GM19193 (cell line): ENCODE results near the gene SDK1.

Experiments used
- POLR2A ChIP-seq: IDR thresholded peaks from 4 replicates; pipeline ENCODE4 v1.6.1; 2011; ENCODE audit not compliant: insufficient read depth, insufficient read length; ENCODE audit errors: extremely low read depth

Gene SDK1

DNA sequence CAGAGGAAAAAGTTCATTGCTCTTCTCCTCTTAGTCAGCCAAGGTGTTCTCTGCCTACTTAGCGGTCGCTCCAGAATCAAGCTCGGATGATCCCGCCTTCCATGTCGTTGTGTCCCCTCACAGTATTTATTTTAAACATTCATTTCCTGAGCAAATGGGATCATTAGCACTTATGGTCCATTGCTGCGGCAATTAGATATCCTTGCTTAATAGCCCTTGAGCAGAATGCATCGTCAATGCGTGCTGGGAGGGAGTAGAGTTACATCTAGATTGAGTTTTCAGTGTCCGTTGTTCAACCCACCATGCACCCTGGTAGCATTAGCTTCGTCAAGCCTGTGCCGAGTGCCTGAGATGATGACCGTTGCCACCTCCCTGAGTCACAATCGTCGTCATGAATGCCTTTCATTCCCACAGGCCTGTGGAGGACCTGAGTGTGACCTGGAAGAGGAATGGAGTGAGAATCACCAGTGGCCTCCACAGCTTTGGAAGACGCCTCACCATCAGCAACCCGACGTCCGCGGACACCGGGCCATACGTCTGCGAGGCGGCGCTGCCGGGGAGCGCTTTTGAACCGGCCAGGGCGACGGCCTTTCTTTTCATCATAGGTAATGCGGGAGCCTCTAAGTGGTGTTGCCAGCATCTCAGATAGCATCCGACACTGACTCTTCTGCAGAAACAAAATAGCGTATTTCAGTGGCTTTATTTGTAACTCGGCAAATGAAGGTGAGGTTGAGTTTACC is 650.4 kb downstream of the SDK1 start:
- no peak for TF ChIP-seq POLR2A

- no peak for TF ChIP-seq POLR2A
Measured at GRCh38 chr7:3953133-3953532, 652.1 kb downstream of the SDK1 start.

DNA sequence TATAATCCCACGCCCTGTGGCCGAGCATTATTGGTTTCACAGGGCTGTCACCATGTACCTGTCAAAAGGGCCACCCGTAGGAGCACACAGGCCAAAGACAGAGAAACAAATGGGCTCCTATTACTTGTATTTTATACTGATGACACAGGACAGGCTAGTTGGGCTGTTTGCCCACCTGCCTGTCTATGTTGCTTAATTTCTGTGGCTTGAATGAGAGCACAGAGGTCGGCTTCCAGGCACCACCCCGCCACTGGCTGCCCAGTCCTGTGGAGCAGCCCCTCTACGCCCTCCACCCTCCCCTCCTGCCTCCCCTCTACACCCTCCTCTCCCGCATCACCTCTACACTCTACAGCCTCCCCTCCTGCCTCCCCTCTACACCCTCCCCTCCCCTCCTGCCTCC is 652.9 kb downstream of the SDK1 start:
- TF ChIP-seq POLR2A = no peak

DNA sequence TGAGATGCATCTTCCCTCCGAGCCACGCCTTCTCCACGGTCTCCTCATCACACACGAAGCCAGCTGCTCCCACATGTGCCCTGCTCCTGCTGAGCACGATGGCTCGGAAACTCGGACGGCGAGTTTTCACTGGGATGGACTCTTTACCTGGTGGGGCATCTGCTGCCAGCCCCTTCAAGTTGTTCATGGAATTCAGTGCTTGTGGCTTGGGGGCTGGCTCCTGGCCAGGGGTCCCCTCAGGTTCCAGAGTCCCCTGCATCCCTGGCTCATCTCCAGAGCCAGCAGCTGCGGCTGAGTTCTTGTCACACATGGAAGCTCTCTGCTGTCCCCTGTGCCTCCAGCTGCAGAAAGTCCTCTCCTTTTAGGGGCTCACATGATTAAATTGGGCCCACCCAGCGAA is 654.0 kb downstream of the SDK1 start:
- no peak for TF ChIP-seq POLR2A

DNA sequence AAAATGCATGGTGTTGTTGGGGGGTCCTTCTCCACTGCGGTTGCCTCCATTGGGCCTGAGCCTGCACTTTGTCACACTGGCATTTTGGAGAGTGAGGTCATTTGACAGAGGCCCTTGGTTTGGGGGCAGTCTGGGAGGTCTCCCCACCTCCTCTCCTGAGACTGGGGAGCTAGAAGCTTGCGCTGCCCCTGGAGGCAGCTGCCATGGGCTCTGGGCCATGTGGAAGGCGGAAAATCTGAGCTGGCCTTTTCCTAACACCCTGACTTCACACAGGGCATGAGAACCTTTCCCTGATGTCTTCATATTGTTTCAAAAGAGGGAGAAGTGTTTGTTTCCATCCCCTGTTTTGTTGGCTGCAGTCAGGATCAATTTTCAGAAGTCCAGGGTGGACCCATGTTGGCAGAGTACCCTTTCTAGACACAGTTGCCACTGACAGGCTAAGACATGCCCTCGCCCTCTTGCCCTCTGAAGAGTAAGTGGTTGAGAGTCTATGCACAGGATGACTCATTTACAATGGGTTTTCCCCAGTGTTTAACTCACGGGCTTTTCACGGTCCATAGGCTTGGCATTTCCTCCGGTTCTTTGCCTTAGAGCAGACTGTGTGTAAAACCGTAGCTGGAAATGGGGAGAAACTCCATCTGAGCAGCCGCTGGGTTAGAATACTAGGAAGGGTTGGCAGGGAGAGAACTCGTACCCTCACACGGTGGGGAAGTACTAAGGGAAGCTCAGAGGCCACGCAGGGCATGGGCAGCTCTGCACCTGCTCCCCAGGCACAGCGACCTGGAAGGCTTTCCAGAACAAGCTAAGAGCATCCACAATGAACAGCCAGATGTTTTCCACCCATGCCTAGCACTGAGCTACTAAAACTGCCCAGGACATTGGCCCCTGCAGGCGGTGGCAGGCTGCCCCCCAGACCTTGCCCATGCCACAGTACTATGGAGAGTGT is 655.0 kb downstream of the SDK1 start:
- no peak for TF ChIP-seq POLR2A

DNA sequence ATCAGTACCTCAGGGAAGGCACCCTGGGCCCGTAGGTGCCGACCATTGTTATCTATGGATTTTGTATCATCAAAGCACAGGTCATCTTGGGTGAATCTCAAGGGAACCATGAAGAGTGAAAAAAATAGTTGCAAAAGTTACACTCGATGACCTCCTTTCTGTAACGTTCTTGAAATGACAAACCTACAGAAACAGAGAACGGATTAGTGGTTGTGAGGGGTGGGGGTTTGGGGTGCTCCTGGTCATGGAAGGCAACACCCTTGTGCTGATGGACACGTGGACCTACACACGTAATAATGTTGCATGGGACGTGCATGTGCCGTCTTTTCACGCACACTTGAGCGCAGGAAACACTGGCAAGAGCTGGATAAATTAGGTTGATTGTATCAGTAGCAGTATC is 655.9 kb downstream of the SDK1 start:
- no peak for TF ChIP-seq POLR2A

DNA sequence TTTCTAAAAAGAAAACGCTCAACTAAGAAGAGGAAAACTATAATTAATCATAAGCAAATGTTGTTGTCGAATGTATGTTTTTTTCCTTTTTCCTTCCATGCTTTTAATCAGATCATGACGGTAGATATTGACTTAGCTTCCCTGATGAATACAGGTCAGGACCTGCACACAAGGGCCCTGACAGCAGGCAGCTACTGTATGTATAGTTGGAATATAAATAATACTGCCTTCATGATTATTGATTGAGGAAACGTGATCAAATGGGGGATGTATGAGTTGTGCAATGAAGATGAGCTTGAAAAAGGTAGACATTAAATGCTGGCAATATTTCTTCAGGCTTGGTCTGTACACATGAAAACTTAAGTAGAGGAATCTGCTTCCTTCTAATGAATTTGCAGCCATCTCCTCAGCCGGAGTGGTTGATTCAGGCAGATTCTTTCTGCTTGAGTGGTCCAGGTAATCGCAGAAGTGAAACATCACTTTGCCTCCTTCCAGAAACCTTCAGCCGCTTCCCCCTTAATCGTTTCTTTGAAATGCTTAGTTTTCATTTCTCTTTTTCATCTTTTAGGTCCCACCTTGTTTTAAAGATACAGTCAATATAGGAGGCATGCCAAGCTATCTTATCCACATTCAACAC is 656.5 kb downstream of the SDK1 start:
- no peak for TF ChIP-seq POLR2A

DNA sequence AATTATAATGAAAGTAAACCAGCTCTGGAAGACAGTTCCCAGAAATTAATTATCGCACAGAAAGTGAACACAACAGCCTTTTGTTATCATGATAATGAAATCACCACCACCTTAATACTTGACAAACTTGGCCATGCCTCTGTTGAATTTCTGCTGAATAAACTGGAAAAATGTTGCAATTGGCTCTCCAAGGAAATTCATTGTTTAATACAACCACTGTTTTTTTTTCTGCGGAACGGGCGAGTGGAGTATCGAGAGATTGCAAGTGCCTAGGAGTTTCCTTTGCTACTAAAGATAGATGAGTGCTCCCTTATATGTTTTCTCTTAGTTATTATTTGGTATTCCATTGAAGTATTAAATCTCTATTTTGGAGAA is 657.0 kb downstream of the SDK1 start:
- TF ChIP-seq POLR2A = no peak

GRCh38 chr7:3959364-3959763 is 658.3 kb downstream of the SDK1 start:
- TF ChIP-seq POLR2A = no peak

DNA sequence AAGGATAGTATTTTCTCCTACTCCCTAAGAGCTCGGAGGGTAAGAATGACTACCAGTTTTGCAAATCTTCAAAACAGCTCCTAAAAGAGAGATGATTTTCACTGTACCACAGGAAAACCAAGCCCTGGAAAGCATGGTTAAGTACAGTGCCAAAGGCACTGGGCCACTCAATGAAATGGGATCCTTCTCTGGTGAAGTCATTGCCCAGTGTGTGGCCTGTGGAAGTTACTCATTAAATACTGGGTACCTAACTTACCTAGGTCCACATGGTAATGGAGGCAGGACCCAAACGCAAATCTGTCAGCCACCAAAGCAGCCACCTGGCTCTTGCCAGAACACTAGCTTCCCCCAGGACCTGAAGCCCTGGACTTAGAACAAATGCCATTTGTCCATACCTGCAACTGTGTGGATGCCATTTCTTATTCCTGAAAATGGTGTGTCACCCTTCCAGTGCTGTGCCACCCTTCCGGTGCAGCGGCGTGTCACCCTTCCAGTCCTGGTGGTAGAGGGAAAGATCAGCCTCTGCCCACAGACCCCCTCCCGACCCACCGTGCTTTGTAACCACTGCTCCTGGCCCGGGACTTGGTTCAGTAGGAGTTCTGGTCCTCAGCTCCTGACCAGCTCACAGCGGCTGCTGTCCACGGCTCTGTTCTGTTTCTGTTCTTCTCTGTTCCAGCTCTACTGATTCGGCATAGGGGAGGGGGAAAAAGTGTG is 659.2 kb downstream of the SDK1 start:
- no peak for TF ChIP-seq POLR2A

DNA sequence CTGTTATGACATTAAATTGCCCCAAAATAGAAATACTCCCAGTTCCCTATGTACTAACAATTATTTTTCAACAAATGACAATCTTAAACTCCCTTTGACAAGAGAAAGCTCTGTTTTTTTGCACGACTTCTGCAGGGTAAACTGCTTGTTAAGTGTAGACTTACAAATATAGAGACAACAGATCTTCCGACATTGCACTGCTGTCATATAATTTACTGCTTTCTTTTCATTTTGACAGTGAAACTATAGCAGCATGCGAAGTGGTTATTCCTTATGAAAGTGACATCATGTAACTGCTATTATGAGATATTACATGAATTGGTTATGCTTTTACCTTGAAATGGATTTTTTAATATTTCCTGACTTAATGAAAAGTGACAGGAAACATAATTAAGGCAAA is 659.9 kb downstream of the SDK1 start:
- TF ChIP-seq POLR2A = no peak

- no peak for TF ChIP-seq POLR2A
Measured at GRCh38 chr7:3961857-3962503, 660.9 kb downstream of the SDK1 start.

DNA sequence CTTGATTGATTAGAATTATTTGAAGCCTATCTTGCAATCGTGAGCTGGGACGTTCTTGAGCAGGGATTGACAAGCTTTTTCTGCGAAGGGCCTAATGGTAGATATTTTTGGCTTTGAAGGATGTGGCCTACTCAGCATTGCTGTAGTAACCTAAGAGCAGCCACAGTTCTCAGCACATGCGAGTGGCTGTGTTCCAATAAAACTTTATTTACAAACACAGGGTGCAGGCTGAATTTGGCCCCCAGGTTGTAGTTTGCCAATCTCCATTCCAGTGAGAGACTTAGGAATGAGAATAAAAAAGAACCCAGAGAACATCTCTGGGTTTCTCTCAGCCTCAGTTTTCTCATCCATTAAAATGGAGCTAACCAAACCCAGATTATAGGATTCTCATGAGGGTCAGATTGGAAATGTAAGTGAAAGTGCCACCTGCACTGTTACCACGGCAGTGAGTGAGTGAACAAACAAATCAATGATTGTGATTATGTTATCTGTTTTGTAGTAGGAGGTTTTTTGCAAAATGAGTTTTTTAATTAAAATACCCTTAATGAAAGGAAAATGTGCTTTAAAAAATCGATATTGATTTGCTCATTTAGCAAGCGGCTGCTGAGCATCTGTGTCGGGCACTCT is 664.0 kb downstream of the SDK1 start:
- TF ChIP-seq POLR2A = no peak
